Adipocyte (in vitro differentiated cells): Measurements from ENCODE around the gene ABO.
"Not testable (repeated sequence)": the region's sequence is repeated elsewhere in the genome, so short reads cannot be mapped to it uniquely, and the experiment has no call there.

Experiments
- DNase-seq: peaks from one replicate; pipeline ENCODE4 v3.0.0-alpha.2; 2015; ENCODE audit warnings: low read depth
- H3K27me3 ChIP-seq: replicated peaks from 2 replicates; pipeline ENCODE4 v1.7.0; 2013; ENCODE audit warnings: mild to moderate bottlenecking, low read length, moderate library complexity; ENCODE audit not compliant: control insufficient read depth, insufficient read depth
- H3K36me3 ChIP-seq: 2 replicates; pipeline ENCODE4 v1.7.0; 2013; ENCODE audit warnings: low read length, mild to moderate bottlenecking, moderate library complexity; ENCODE audit not compliant: control insufficient read depth, insufficient read depth, severe bottlenecking
- H3K4me1 ChIP-seq: 2 replicates; pipeline ENCODE4 v1.7.0; 2013; ENCODE audit warnings: mild to moderate bottlenecking, low read length, moderate library complexity; ENCODE audit not compliant: control insufficient read depth, insufficient read depth
- H3K4me3 ChIP-seq: 2 replicates; pipeline ENCODE4 v1.7.0; 2013; ENCODE audit warnings: mild to moderate bottlenecking, low read length, moderate library complexity
- H3K9ac ChIP-seq: 2 replicates; pipeline ENCODE4 v1.7.0; 2013; ENCODE audit warnings: mild to moderate bottlenecking, low read length, moderate library complexity
- H3K9me3 ChIP-seq: 2 replicates; pipeline ENCODE4 v1.7.0; 2013; ENCODE audit warnings: mild to moderate bottlenecking, low read length, moderate library complexity; ENCODE audit not compliant: control insufficient read depth

Gene ABO

GRCh38 chr9:133218049-133218975 lies 56.7 kb downstream of the ABO start:
- H3K9me3 ChIP-seq: peaks cover 18% of the 10 kb centered on the region
- H3K4me3 ChIP-seq, H3K4me1 ChIP-seq, DNase-seq, H3K36me3 ChIP-seq, H3K9ac ChIP-seq: not testable (repeated sequence)
- H3K27me3 ChIP-seq: peaks cover 26% of the 10 kb centered on the region

GRCh38 chr9:133217333-133217988 lies 57.5 kb downstream of the ABO start:
- H3K4me3 ChIP-seq, H3K36me3 ChIP-seq, DNase-seq, H3K4me1 ChIP-seq, H3K9ac ChIP-seq: not testable (repeated sequence)
- Histone ChIP-seq H3K27me3 (peaks cover 20% of the 10 kb centered on the region), H3K9me3 (peaks cover 18% of the 10 kb centered on the region)

GRCh38 chr9:133214276-133214675 lies 60.7 kb downstream of the ABO start:
- Histone ChIP-seq H3K27me3 (peaks cover 32% of the 10 kb centered on the region), H3K9me3 (peaks cover 40% of the 10 kb centered on the region)
- H3K4me1 ChIP-seq, H3K4me3 ChIP-seq, DNase-seq, H3K9ac ChIP-seq, H3K36me3 ChIP-seq: not testable (repeated sequence)

- DNase-seq: no peak
- Histone ChIP-seq H3K4me1 (no peaks in the 10 kb centered on the region), H3K4me3 (no peak overlapping the region), H3K36me3 (no peaks in the 10 kb centered on the region), H3K27me3 (peaks cover 27% of the 10 kb centered on the region), H3K9me3 (peaks cover 39% of the 10 kb centered on the region), H3K9ac (no peak overlapping the region)
Measured at GRCh38 chr9:133210609-133211008, 64.4 kb downstream of the ABO start.

GRCh38 chr9:133210202-133210532 lies 64.8 kb downstream of the ABO start:
- H3K9ac ChIP-seq: no peak overlapping the region
- H3K4me1 ChIP-seq: no peaks in the 10 kb centered on the region
- no peaks in the 10 kb centered on the region for H3K36me3 ChIP-seq
- H3K9me3 ChIP-seq: peaks cover 34% of the 10 kb centered on the region
- H3K4me3 ChIP-seq: no peak overlapping the region
- DNase-seq: no peak
- peaks cover 27% of the 10 kb centered on the region for H3K27me3 ChIP-seq

GRCh38 chr9:133209327-133210201 lies 65.4 kb downstream of the ABO start:
- H3K4me1 ChIP-seq, H3K9ac ChIP-seq, DNase-seq, H3K36me3 ChIP-seq, H3K4me3 ChIP-seq: not testable (repeated sequence)
- peaks cover 28% of the 10 kb centered on the region for H3K9me3 ChIP-seq
- peaks cover 27% of the 10 kb centered on the region for H3K27me3 ChIP-seq

- peaks cover 25% of the 10 kb centered on the region for H3K27me3 ChIP-seq
- DNase-seq: not testable (repeated sequence)
Measured at GRCh38 chr9:133208880-133209300, 66.1 kb downstream of the ABO start, which contains the start of gene OBP2B. OBP2B (minus strand) TSS chr9:133209250; CDS start chr9:133209199, 51 bp downstream.

GRCh38 chr9:133208171-133208879 lies 66.7 kb downstream of the ABO start:
- Histone ChIP-seq H3K27me3 (peaks cover 31% of the 10 kb centered on the region), H3K9me3 (peaks cover 22% of the 10 kb centered on the region)
- H3K4me3 ChIP-seq, H3K36me3 ChIP-seq, H3K4me1 ChIP-seq, H3K9ac ChIP-seq, DNase-seq: not testable (repeated sequence)

More at GRCh38 chr9:133208880-133209300, 66.1 kb downstream of the ABO start, which contains the start of gene OBP2B:
- peaks cover 23% of the 10 kb centered on the region for H3K9me3 ChIP-seq
- not testable (repeated sequence) for H3K9ac ChIP-seq, H3K4me1 ChIP-seq, H3K36me3 ChIP-seq, H3K4me3 ChIP-seq

GRCh38 chr9:133207540-133208170 lies 67.3 kb downstream of the ABO start:
- H3K4me3 ChIP-seq: no peak overlapping the region
- H3K9me3 ChIP-seq: peaks cover 22% of the 10 kb centered on the region
- H3K36me3 ChIP-seq: no peaks in the 10 kb centered on the region
- H3K4me1 ChIP-seq: no peaks in the 10 kb centered on the region
- DNase-seq: no peak
- H3K9ac ChIP-seq: no peak overlapping the region
- peaks cover 35% of the 10 kb centered on the region for H3K27me3 ChIP-seq

GRCh38 chr9:133207021-133207531 lies 67.9 kb downstream of the ABO start:
- no peak for DNase-seq
- Histone ChIP-seq H3K27me3 (peaks cover 38% of the 10 kb centered on the region), H3K9ac (no peak overlapping the region), H3K9me3 (peaks cover 18% of the 10 kb centered on the region), H3K4me1 (no peaks in the 10 kb centered on the region), H3K4me3 (no peak overlapping the region), H3K36me3 (no peaks in the 10 kb centered on the region)
